HG03457 (cell line): ENCODE results near the gene AVP.
"Not testable (repeated sequence)": the region's sequence is repeated elsewhere in the genome, so short reads cannot be mapped to it uniquely, and the experiment has no call there.

Experiments used
- ATAC-seq: cut with Tn5 transposase; IDR thresholded peaks from one replicate; pipeline ENCODE4 v1.9.1; 2021; ENCODE audit warnings: moderate number of reproducible peaks; ENCODE audit not compliant: unreplicated experiment

AVP gene

DNA sequence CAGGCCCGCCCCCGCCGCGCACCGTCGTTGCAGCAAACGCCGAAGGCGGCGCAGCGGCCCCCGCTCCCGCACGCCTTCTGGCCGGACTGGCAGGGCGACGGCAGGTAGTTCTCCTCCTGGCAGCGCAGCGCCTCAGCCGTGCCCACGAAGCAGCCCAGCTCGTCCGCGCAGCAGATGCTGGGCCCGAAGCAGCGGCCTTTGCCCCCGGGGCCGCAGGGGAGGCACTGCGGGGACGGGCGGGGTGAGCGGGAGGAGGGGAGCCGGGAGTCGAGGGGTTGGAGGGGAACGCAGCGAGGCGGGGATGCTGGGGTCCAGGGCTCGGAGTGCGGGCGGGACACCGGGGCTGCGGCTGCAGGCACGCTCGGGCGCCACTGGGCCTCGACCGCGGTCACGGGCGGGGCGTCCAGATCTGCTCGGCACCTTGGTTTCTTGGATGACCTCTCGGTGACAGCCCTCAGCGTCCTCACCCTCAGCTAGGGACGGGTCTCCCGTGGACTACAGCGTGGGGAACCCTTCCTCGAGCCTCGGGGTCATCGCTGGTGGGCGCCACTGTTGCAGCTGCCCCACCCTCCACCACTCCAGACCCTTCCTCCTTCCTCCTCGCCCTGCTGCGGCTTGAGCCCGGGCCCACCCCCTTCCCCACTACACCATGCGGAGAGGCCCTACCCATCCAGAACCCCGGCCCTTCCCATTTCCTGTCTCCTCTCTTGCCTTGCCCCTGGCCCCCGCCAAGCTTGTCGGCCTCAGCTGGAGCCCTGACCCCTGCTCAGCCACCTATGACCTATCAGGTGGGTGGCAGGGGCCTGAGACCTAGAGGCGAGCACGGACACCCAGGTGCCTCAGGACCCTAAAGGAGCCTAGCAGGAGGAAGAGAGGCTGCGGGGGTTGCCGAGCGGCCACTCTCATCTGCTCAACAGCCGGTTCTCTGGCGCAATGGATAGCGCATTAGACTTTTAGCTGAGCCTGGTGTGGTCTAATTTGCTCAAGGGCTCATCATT lies 1.3 kb downstream of the AVP start:
- no peak for ATAC-seq

DNA sequence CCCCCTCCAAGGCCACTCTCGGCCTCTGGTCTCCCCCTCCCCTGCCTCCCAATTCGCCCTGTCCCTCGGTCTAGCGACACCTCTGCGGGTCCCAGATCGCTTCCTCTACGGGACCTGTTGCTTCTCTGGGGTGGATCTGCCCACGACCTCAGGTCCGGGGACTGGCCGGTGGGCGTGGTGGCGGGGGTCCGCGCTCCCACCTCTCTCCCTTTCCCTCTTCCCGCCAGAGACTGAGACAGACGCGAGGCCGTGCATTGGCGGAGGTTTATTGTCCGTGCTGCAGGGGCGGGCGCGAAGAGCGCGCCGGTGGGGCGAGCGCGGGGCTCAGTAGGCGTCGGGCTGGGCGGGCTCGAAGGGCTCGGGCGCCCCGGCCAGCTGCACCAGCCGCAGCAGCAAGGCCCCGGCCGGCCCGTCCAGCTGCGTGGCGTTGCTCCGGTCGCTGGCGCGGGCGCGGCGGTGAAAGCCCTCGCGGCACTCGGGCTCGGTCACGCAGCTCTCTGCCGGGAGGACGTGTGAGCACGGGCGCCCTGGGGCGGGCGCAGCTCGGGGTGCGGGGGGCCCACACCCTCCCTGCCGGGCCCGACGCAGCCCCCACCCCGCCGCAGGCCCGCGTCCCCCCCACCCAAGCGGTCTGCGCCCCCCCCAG lies 2.1 kb downstream of the AVP start:
- ATAC-seq, result no peak

DNA sequence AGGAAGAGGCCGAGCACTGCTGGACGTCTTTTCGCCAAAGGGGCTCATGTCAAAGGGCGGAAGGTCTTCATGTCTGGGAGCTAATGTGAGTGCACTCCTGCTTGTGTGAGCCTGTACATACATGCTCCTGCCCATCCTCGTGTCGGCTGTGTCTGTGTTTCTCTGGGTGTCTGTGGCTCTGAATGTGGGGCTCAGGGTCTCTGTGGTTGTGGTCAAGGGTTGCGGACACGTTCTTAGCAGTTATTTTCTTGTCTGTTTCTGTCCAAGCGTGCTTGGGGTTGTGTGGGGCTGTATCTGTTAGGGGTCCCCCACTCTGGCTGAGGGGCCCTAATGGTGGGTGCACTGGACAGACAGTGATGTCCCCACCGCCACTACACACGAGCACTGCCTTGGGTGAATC lies 2.9 kb downstream of the AVP start:
- ATAC-seq, result no peak

DNA sequence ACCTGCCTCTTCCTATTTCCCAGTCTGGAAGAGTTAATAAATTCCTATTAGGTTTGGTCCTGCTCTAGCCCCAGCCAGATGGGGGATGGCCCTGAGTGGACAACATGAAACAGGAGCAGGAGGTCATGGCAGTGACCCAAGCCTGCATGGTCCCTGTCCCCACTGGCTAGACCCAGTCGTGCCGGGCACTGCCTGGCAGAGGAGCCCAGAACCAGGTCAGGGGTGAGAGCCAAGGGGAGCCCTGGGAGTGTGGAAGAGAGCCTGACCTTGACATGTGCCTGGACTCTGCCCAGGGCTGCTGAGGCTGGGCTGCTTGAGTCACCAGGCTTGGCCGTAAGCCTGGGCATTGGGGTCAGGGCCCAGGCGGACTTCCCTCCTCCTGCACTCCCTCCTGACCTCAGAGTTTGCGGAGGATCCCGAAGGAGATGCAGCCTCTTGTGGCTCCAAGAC lies 3.6 kb downstream of the AVP start:
- no peak for ATAC-seq

DNA sequence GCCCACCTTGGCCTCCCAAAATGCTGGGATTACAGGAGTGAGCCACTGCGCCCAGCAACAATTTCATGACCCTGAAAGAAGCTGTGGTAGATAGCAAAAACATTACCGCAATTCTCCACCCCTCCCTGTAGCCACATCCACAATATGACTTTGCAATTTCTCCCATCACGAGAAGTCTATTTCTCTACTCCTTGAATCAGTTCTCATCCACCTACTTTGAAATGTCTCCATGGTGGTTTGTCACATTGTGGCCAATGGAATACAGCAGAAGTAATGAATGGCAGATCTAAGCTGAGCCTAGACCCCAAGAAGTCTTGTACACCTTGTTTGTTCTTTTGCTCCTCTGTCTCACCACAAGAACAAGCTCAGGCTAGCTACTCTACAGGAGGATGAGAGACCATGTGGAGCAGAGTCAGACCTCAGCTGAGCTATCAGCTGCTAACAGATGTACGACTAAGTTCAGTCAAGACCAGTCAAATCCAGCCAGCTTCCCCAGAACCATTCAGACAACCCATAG lies 6.8 kb downstream of the AVP start:
- ATAC-seq, result no peak

DNA sequence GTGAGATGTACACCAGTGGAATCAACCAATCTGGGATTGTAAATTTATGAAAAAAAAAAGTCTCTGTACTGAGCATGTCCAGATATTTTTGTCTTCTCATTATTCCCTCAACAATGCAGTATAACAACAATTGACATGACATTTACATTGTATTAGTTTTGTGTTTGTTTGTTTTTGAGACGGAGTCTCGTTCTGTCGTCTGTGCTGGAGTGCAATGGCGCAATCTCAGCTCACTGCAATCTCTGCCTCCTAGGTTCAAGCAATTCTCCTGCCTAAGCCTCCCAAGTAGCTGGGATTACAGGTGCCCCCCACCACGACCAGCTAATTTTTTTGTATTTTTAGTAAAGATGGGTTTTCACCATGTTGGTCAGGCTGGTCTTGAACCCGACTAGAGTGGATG lies 9.2 kb downstream of the AVP start:
- not testable (repeated sequence) for ATAC-seq

DNA sequence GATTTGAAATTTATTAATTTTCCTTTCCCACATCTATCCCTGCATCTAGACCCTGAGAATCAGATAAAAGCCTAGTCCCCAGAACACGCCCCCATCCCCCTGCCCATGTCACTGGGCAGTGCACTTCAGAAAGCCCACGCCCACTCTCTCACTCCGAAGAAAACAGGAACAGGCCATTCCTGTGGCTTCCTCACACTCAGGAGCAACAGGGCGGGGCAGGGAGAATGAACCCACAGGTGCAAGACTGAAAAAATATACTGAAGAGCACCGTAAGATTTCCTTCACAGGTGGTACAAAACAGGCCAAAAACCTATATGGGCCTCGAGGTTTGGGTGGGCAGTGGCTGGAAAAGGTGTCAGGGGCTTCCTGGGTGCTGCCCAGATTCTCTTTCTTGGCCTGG lies 9.7 kb downstream of the AVP start:
- ATAC-seq, result no peak

DNA sequence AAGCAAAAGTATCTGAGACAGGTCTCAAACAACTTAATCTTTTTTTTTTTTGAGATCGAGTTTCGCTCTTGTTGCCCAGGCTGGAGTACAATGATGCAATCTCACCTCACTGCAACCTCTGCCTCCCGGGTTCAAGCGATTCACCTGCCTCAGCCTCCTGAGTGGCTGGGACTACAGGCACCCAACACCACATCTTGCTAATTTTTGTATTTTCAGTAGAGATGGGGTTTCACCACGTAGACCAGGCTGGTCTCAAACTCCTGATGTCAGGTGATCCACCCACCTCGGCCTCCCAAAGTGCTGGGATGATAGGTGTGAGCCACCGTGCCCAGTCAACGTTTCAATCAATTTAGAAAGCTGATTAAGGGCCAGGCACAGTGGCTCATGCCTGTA lies 11.3 kb downstream of the AVP start:
- not testable (repeated sequence) for ATAC-seq

DNA sequence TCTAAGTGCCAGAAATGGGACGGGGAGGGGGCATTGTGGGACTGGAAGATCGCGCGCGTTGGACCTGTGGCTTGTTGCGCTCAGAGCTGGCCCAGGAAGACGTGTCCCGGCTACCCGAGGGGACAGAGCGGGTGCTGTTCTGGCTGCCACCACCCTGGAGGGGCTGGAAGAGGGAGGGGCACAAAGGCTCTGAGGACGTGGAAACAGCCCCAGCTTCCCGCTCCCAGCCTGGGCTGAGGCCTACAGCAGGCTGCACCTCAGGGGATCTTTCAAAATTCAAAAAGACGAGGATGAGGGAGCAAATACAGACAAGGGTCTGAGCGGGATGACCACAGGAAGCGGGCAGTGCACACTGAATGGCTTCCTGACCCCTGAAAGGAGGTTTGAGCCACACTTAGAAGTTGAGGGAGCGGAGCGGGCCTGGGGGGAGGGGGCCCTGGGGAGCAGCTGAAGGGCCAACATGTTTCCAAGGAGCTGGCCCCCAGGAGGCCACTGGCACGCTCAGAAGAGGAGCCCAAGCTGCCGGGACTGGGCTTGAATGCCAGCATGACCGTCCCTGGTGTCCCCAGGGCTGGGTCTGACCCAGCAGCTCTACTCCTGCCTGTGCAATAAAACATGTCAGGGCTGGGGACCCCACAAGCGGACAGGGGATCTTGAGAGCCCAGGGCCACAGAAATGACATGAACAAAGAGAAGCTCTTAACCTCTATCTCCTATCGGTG lies 11.8 kb downstream of the AVP start:
- no peak for ATAC-seq

DNA sequence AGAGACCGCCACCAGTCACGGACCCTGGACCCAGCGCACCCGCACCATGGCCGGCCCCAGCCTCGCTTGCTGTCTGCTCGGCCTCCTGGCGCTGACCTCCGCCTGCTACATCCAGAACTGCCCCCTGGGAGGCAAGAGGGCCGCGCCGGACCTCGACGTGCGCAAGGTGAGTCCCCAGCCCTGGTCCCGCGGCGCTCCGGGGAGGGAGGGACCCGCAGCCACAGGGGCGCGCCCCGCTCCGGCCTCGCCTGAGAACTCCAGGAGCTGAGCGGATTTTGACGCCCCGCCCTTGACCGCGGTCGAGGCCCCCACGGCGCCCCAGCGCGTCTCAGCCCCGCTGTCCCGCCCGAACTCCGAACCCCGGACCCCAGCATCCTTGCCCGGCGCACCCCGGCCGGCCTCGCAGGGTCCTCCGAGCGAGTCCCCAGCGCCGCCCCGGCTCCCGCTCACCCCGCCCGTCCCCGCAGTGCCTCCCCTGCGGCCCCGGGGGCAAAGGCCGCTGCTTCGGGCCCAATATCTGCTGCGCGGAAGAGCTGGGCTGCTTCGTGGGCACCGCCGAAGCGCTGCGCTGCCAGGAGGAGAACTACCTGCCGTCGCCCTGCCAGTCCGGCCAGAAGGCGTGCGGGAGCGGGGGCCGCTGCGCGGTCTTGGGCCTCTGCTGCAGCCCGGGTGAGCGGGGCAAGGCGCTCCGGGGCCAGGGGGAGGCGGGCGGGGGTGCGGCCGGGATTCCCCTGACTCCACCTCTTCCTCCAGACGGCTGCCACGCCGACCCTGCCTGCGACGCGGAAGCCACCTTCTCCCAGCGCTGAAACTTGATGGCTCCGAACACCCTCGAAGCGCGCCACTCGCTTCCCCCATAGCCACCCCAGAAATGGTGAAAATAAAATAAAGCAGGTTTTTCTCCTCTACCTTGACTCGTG lies 12.7 kb downstream of the AVP start, which contains the start of gene OXT:
Gene OXT, plus strand, starts transcription at position 11 of the 920 bp plus-strand sequence. Its CDS starts 36 bp downstream, at position 47.
- ATAC-seq, result no peak

DNA sequence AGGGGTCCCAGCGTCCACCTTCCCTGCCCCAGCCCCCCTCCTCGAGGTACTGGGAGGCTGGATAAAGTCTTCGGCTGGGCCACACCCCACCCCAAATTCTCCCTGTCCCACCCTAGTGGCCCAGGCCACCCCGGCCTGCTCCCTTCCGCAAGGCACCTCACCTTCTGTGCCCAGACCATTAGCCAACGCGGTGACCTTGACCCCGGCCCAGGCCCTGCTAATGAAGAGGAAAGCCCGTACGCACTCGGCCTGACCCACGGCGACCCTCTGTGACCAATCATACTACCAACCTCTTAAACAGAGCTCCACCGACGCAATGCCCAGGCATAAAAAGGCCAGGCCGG lies 13.3 kb downstream of the AVP start:
- ATAC-seq, result no peak

DNA sequence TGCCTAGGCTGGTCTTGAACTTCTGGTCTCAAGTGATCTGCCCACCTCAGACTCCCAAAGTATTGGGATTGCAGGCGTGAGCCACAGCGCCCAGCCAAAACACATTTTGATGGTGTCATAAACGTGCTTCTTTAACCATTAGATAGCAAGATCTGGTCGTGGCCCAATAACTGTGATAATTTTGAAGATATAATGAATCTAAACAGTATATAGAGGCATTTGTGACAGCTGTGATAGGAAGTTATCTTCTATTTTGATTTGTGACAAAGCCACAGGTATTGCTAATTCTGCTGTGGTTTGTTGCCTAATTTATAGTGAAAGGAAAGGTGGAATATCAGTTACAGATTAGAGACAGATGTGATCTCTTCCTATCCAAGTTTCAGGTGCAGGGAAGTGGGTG lies 13.8 kb downstream of the AVP start:
- ATAC-seq, result no peak

DNA sequence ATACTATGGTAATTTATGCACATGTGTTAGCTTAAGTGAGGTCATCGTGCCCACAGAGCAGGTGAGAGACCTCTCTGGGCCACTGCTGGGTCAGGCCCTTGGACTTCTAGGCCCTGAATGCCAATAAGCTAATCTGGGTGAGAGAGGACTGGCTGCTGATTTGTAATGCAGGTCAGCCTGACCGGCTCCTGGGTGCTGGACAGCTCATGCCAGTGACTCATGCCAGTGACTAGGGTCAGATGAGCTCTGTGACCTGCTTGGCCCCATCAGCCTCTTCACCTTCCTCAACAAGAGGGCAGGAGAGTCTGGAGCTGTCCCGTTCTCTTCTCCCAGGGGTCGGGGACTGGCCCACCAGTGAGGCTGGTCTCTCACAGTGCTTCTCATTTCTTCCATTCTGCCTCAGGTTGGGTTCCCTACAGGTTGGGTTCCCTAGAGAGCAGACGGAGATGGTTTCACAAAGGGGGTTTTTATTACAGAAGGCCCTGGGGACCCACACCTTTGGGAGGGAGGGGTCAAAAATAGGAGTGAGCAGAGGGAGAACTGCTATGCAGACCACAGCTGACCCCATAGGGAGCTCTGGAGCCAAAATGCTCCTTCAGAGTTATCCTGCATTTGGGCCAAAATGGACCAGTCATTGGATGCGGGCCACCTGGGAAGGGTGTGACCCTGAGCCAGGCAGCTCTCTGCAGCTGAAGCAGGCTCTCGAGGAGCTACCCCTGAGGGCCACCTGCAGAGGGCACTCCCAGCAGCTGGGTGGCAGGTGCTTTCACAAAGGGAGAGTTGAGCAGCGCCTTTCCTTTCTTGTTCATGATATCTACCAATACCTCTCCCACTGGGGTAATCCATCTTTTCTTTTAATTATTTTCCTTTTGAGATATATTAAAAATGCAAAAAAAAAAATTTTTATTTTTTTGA lies 15.3 kb downstream of the AVP start:
- no peak for ATAC-seq

DNA sequence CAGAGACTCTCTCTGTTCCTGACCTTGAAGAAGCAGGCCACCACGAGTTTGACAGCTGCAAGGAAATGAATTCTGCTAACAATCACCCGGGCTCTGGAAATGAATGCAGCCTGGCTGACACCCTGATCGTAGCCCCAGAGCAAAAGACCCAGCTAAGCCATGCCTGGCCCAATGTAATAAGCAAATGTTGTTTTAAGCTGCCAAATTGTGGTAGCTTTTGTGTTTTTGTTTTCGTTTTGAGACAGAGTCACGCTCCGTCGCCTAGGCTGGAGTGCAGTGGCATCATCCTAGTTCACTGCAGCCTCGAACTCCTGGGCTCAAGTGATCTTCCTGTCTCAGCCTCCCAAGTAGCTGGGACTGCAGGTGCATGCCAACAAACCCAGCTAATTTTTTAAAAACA lies 16.4 kb downstream of the AVP start:
- ATAC-seq, result no peak

DNA sequence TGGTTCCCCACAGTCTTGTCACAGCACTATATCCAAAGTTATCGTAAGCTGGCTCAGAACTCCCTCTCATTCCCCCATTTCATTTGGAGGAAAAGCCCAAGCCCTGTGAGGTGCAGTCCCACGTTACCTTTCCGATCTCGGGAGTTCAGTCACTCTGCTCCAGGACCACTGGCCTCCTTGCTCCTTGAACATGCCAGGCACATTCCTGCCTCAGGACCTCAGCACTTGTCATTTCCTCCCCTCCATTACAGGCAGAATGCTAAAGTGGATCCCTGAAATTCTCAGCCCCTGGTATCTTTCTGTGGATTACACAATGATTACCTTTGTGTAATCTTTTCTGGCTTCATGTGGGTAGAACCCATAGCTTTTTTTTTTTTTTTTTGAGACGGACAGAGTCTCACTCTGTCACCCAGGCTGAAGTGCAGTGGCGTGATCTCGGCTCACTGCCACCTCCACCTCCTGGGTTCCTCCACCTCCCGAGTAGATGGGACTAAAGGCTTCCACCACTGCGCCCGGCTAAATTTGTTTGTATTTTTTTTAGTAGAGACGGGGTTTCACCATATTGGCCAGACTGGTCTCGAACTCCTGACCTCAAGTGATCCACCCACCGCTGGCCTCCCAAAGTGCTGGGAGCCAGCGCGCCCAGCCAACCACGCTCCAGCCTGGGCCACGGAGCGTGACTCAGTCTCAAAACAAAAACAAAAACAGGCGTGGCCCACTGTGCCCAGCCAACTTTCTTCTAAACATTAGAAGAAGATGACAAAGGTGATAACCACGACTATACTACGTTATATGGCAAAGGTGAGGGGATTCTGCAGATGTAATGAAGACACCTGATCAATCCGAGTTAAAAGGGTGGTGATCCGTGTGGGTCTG lies 17.1 kb downstream of the AVP start:
- ATAC-seq, result no peak

DNA sequence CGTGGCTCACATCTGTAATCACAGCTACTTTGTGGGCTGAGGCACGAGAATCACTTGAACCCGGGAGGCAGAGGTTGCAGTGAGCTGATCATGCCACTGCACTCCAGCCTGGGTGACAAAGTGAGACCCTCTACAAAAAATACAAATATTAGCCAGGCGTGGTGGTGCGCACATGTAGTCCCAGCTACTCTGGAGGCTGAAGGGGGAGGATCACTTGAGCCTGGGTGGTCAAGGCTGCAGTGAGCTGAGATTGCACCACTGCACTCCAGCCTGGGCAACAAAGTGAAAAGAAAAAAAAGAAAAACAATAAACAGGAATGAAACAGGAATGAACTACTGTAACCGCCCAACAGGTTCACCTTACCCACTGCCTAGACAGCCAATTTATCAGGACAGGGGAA lies 20.4 kb downstream of the AVP start:
- ATAC-seq, result not testable (repeated sequence)

DNA sequence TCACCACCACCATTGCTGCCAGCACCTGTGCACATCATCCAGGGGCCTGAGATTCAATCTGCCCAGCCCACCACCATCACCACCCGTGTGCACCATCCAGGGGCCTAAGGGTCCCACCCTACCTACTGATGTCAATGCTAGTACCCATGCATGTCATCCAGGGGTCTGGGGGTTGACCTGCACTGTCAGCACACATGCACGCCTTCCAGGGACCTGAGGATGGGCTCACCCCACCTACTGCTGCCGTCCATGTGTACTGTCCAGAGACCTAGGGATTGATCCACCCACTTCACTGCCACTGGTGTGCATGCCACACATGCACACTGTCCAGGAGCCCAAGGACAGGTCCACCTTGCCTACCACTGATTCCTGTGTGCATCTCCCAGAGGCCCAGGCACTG lies 25.0 kb downstream of the AVP start:
- ATAC-seq, result no peak

DNA sequence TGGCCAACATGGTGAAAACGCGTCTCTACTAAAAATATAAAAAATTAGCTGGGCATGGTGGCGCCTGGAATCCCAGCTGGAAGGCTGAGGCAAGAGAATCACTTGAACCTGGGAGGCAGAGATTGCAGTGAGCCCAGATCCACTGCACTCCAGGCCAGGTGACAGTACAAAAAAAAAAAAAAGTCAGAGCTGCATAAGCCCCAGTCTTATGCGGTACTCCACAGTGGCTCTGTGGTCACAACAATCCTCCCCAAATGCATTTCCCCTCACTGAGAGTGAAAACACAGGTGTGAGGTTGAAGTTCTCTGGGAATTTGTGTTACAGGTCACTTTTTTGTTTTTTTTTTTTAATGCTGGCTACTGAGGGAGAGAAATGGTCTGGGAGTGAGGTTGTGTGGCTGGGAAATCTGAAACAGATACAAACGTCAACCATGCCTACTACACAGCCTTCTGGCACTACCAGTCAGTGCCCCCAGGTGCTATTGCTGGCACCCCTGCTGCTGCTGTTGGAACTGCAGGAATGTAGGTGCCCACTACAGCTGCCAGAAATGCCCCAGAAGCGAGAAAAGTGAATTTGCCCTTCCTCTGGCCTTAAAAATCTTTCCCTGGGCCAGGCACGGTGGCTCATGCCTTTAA lies 33.0 kb downstream of the AVP start:
- no peak for ATAC-seq
